ENCODE results near the gene HDGFL2.
A peak's percentile ranks its signal among the peaks of the same experiment; 100 is the strongest.
"Not testable (repeated sequence)": the region's sequence is repeated elsewhere in the genome, so short reads cannot be mapped to it uniquely, and the experiment has no call there.

HDGFL2 gene

GRCh38 chr19:4511300-4512054 is 39.4 kb downstream of the HDGFL2 start:
- no peak for DNase-seq

DNA sequence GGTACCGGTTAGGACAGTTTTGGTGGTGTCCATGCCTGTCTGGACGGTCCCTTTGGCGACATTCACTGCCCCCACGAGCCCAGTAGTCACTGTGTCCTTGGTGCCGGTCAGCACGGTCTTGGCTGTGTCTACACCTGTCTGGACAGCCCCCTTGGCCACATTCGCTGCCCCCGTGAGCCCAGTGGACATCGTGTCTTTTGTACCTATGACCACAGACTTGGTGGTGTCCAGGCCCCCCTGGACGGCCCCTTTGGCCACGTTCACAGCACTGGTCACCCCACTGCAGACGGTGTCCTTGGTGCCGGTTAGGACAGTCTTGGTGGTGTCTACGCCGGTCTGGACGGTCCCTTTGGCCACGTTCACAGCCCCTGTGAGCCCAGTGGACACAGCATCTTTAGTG is 40.0 kb downstream of the HDGFL2 start:
- no peak for DNase-seq

- no peak for DNase-seq
Measured at GRCh38 chr19:4513248-4513647, 41.2 kb downstream of the HDGFL2 start.

GRCh38 chr19:4515732-4516131 is 43.6 kb downstream of the HDGFL2 start:
- no peak for DNase-seq

- no peak for DNase-seq
Measured at GRCh38 chr19:4516199-4516938, 44.3 kb downstream of the HDGFL2 start.

DNA sequence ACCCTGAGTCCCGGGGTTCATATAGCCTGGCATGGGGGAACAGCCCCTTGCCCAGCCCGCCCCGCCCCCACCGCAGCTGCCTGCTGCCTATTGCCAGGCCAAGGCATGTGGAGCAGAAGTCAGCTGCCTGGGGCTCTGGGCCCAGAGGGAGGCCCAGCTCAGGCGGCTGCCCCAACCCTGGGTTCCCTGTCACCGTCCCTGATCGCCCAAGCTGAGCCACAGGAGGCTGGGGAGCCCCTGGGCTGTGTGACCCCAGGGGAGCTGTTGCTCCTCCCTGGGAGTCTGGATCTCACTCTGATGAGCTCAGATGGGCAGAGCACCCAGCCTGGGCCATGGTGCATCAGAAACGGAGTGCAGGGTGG is 44.8 kb downstream of the HDGFL2 start:
- peak in 6 of 56 donors; percentile 3 to 49 (median 12) for DNase-seq

DNA sequence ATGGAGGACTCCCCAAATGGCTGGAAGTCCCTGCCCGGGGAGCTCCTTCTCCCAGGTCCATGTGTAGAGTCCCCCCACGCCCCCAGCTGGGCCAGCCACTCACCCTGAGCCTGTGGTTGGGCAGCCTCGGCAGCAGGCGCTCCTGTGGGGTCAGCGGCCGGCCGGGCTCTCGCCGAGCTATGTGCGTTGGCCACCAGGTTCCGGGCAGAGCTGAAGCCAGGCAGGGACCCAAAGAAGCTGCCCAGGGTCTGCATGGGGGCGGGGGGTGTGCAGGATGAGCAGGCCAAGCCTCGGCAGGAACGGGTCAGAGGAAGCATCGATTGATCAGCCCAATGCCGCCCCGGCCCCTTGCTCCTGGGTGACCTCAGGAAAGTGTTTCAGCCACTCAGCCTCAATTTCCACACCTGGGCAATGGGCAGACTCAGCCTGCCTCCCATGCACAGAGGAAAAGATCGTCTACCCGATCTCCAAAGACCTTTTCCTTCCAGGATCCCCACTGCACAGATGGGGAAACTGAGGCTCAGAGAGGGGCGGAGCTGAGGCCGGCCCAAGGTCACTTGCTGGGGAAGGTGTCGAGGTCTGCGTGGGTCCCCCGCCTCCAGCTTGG is 45.5 kb downstream of the HDGFL2 start:
- no peak for DNase-seq

GRCh38 chr19:4518345-4519171 is 46.5 kb downstream of the HDGFL2 start, which contains the start of gene PLIN4:
PLIN4 (minus strand) TSS chr19:4518486; CDS start chr19:4518272, 214 bp downstream.
- peak in 45 of 56 donors; percentile 4 to 77 (median 33) for DNase-seq

DNA sequence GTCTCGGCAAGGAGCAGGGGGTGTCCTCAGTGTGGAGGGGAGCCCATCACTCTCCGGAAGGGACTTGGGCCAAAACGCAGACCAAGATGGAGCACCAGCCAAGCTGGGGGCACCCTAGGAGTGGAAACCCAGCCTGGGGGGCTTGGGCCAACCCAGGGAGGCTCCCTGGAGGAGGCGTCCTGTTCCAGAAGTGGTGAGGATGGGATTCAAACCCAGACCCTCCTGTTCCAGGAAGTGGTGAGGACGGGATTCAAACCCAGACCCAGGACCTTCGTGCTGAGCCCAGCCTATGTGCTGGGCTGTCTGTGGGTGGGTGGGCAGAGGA is 47.0 kb downstream of the HDGFL2 start:
- DNase-seq = no peak

DNA sequence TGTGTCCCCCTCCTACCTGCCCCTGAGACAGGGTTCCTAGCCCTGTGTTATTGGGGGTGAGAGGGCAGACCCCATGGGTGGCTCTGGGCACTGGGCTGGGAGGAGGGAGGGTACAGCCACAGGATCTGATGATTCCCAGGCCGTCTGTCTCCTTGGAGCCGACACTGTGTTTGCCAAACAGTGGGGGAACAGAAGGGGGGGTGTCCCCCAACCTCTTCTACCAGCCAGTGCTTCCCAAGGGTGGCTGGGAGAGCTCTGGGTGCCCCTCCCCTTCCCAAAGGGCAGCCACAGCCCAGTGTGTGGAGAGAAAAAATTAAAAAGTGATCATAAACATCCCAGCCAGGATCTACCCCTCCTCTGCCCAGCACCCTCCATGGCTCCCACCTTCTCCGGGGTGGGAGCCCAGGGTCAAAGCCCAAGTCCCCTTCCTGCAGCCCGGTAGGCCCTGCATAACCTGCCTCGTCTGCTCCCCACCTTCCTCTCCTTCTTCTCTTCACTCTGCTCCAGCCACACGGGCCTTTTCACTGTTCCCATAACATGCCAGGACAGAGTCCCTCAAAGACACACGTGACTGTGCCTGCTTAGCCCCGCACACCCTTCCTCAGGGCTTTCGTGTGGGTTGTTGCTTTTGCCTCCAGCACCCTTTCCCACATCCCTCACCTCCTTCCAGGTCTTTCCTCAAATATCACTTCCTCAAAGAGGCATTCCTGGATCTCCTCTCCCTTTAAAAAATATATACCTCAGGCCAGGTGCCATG is 47.6 kb downstream of the HDGFL2 start:
- peak in 10 of 56 donors; percentile 7 to 55 (median 21) for DNase-seq

DNA sequence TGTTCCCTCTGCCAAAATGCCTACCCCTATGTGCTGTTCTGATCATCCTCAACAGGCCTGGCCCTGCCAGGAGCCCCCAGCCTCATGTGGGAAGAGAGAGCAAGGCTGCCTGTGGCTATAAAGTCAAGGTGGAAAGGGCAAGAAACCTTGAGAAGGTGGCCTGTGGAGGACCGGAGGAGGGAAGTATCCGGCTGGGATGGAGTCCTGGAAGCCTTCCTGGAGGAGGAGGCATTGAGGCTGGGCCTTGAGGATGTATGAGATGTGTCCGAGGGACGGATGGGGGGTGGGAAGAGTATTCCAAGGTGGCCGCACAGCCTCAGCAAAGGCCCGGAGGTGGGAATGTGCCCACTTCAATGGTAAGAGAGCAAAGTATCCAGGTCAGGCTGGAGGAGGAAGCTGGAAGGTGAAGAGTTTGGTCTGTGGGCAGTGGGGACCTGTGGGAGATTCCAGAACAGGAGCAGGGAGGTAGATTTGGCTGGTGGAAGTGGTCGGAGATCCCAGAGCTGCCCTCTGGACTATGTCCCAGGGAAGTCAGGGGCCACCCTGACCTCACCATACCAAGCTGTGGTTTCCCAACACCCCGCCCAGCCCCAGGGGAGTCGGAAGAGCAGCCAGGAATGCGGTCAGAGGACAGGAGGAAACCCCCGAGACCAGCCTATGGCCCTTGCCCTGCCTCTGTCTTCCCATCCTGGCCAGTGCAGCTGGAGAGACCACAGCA is 49.2 kb downstream of the HDGFL2 start:
- no peak for DNase-seq

GRCh38 chr19:4521888-4522242 is 49.8 kb downstream of the HDGFL2 start:
- no peak for DNase-seq

DNA sequence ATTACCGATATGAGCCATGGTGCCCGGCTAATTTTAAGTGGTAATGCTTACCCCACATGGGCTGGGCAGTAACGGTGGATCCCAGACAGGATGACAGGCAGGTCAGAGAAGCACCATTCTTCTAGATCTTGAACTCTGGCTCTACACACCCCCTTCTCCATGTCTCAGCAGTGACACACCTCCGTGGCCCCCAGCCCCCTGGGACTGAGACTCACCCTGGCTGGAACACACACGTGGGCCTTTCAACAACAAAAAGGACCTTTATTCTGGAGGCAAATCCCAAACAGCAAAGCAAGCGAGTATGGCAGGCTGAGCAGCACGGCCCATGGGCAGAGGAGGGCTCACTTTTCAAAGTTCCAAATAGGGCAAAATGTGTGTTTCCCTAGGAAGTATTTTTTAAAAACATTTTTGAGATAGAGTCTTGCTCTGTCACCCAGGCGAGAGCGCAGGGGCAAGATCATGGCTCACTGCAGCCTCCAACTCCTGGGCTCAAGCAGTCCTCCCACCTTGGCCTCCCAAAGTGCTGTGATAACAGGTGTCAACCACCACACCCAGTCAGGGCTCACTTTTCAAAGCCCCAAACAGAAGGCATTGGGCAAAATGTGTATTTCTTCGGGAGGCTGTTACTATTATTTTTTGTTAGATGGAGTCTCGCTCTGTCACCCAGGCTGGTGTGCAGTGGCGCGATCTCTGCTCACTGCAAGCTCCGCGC is 50.4 kb downstream of the HDGFL2 start:
- DNase-seq = no peak

DNA sequence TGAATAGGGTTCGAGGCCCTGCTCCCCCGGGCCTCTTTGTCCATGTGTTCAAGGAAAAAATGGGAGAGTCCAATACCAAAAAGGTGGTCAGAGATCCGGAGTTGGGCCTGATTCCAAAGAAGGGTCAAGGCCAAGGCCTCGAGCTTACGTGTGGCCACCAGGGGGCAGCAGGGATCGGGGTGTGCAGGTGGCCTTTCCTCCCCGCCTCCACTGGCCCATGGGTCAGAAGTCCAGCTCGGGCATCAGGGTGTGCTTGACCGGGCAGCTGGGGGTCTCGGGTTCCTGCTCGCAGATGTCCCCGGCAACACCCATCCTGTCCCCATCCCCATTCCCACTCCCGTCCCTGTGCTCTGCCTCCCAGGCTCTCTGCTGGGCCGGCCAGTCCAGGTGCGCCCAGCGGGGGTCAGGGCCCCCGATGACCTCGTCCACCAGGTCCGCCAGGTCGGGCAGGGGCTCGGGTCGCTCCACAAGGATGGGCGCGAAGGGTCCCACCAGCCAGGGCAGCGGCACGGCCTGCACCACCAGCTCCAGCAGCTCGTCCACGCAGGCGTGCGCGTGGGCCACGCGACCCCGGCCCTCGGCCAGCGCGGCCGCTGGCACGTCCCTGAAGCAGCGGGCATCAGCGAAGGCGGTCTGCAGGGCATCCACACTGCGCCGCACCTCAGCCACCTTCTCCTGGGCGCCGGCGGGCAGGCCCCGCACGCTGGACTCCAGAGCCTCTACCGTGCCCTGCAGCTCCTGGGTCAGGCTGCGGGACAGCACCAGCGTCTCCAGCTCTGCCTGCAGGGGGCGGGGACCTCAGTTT is 51.4 kb downstream of the HDGFL2 start:
- peak in 8 of 56 donors; percentile 2 to 54 (median 14) for DNase-seq

- DNase-seq = peak in 11 of 56 donors; percentile 1 to 49 (median 8)
Measured at GRCh38 chr19:4524808-4525562, 52.9 kb downstream of the HDGFL2 start.

DNA sequence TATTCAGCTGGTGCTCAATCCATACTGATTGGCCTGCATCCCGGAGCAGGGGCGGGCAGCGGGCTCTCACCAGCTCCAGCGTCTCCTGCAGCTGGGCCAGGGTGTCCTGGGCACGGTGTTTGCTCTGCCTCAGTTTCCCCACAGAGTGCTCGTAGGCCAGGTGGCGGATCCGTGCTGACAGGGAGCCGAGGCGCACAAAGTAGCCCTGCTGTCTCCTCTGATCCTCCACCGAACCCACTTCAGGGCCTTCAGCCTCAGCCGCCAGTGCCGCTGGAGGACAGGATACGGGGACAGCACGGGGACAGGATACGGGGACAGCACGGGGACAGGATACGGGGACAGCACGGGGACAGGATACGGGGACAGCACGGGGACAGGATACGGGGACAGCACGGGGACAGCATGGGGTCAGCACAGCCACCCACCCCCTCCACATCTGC is 53.5 kb downstream of the HDGFL2 start:
- DNase-seq = no peak

GRCh38 chr19:4527377-4527776 is 55.3 kb downstream of the HDGFL2 start:
- DNase-seq = not testable (repeated sequence)

DNA sequence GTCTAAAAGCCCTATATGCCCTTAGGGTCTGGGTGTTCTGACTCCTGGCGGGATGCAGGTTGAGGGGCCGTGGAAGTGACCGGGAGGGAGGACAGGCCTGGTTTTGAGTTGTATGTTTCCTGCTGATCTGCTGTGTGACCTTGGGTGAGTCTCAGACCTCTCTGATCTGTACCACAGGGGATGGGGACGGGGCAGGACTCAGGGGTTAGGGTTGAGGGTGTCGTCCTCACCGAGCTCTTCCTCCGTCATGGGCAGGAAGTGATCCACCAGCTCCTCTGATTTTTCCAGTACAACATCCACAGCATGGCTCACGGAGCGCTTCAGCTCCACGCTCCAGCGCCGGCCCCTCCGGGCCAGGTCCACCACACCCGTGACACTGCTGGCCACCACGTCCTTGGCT is 56.7 kb downstream of the HDGFL2 start:
- no peak for DNase-seq
